NCI-H1436 (cell line): Measurements from ENCODE around the gene POLR3C.
A peak's percentile ranks its signal among the peaks of the same experiment; 100 is the strongest.
"Not testable (repeated sequence)": the region's sequence is repeated elsewhere in the genome, so short reads cannot be mapped to it uniquely, and the experiment has no call there.

Source experiments
- DNase-seq: peaks from one replicate; lab custom pipeline; 2025; lab: John Stamatoyannopoulos, UW

Gene POLR3C

GRCh38 chr1:145822779-145823331 lies 1.1 kb upstream of the POLR3C start:
- DNase-seq: not testable (repeated sequence)

GRCh38 chr1:145824499-145824842 lies 471 bp downstream of the POLR3C start:
- DNase-seq: no peak

- no peak for DNase-seq
Measured at GRCh38 chr1:145826030-145826429, 2.0 kb downstream of the POLR3C start.

- DNase-seq: no peak
Measured at GRCh38 chr1:145827966-145828365, 4.0 kb downstream of the POLR3C start.

GRCh38 chr1:145828367-145829026 lies 4.5 kb downstream of the POLR3C start:
- DNase-seq: no peak

- DNase-seq: not testable (repeated sequence)
Measured at GRCh38 chr1:145830810-145831209, 6.8 kb downstream of the POLR3C start.

GRCh38 chr1:145837656-145838055 lies 13.7 kb downstream of the POLR3C start:
- no peak for DNase-seq

- DNase-seq: no peak
Measured at GRCh38 chr1:145843031-145843430, 19.0 kb downstream of the POLR3C start.

GRCh38 chr1:145845144-145845513 lies 21.1 kb downstream of the POLR3C start:
- DNase-seq: no peak

- peak; percentile 66 for DNase-seq
Measured at GRCh38 chr1:145845514-145846161, 21.6 kb downstream of the POLR3C start, which contains the start of gene NUDT17. Gene NUDT17 (plus strand): TSS chr1:145845630. CDS start chr1:145845641, 11 bp downstream.

- DNase-seq: peak; percentile 0
Measured at GRCh38 chr1:145846201-145846612, 22.2 kb downstream of the POLR3C start.

GRCh38 chr1:145847827-145848226 lies 23.8 kb downstream of the POLR3C start:
- DNase-seq: no peak

- DNase-seq: no peak
Measured at GRCh38 chr1:145849356-145850160, 25.6 kb downstream of the POLR3C start.

- DNase-seq: no peak
Measured at GRCh38 chr1:145855426-145855948, 31.5 kb downstream of the POLR3C start.

GRCh38 chr1:145857170-145857569 lies 33.2 kb downstream of the POLR3C start:
- DNase-seq: no peak

- DNase-seq: peak; percentile 49
Measured at GRCh38 chr1:145858238-145858900, 34.4 kb downstream of the POLR3C start.

- DNase-seq: peak; percentile 78
Measured at GRCh38 chr1:145858901-145859490, 35.0 kb downstream of the POLR3C start, which contains the start of gene PIAS3. Gene PIAS3 (minus strand): TSS chr1:145859081. CDS start chr1:145858990, 91 bp downstream.

- DNase-seq: peak; percentile 75
Measured at GRCh38 chr1:145859491-145860023, 35.6 kb downstream of the POLR3C start.

- no peak for DNase-seq
Measured at GRCh38 chr1:145863282-145864018, 39.5 kb downstream of the POLR3C start.

GRCh38 chr1:145868232-145868631 lies 44.2 kb downstream of the POLR3C start:
- no peak for DNase-seq
